Measurements from ENCODE around the gene HOXA10.

The HOXA10 gene

GRCh38 chr7:27191161-27191731, 17.1 kb upstream of the HOXA10 start:
- Mint-ChIP-seq H3K4me1 (peaks cover 25 to 48% of the 10 kb centered on the region in 2 donors), H3K27ac (no peak overlapping the region), H3K4me3 (peak overlapping the region in 1 of 2 donors; percentile 5), H3K27me3 (peaks cover 71 to 80% of the 10 kb centered on the region in 2 donors), H3K9me3 (no peaks in the 10 kb centered on the region), H3K36me3 (peaks cover 3 to 4% of the 10 kb centered on the region in 2 donors)
- ATAC-seq (replicated peaks) (no peak), DNase-seq (no peak)

GRCh38 chr7:27189997-27190748, 16.1 kb upstream of the HOXA10 start:
- Mint-ChIP-seq H3K27me3 (peaks cover 77 to 85% of the 10 kb centered on the region in 2 donors), H3K36me3 (peaks cover 6 to 9% of the 10 kb centered on the region in 2 donors), H3K9me3 (no peaks in the 10 kb centered on the region), H3K4me3 (no peak overlapping the region), H3K27ac (peak overlapping the region; percentile 56), H3K4me1 (peaks cover 32 to 58% of the 10 kb centered on the region in 2 donors)
- ATAC-seq (replicated peaks) (no peak), DNase-seq (no peak)

GRCh38 chr7:27189295-27189996, 15.3 kb upstream of the HOXA10 start:
- peak overlapping the region; percentile 56 for H3K27ac Mint-ChIP-seq

GRCh38 chr7:27188386-27189294, 14.5 kb upstream of the HOXA10 start:
- Mint-ChIP-seq H3K4me3 (peak overlapping the region; percentile 80 to 81), H3K27me3 (peaks cover 80 to 85% of the 10 kb centered on the region in 2 donors), H3K27ac (peak overlapping the region; percentile 51), H3K4me1 (peaks cover 36 to 64% of the 10 kb centered on the region in 2 donors), H3K9me3 (no peaks in the 10 kb centered on the region), H3K36me3 (peaks cover 9 to 12% of the 10 kb centered on the region in 2 donors)
- DNase-seq (no peak), ATAC-seq (replicated peaks) (no peak)

More at GRCh38 chr7:27189295-27189996, 15.3 kb upstream of the HOXA10 start:
- Mint-ChIP-seq H3K4me1 (peaks cover 37 to 65% of the 10 kb centered on the region in 2 donors), H3K9me3 (no peaks in the 10 kb centered on the region), H3K36me3 (peaks cover 9 to 12% of the 10 kb centered on the region in 2 donors), H3K27me3 (peaks cover 82 to 85% of the 10 kb centered on the region in 2 donors), H3K4me3 (peak overlapping the region; percentile 55 to 80)
- ATAC-seq (replicated peaks) = no peak
- DNase-seq = no peak

- H3K4me1 Mint-ChIP-seq = peaks cover 35 to 58% of the 10 kb centered on the region in 2 donors
- H3K27ac Mint-ChIP-seq = peak overlapping the region; percentile 51
- peaks cover 9 to 12% of the 10 kb centered on the region in 2 donors for H3K36me3 Mint-ChIP-seq
- H3K4me3 Mint-ChIP-seq = peak overlapping the region; percentile 80 to 81
- ATAC-seq (replicated peaks) (no peak), DNase-seq (no peak)
- H3K27me3 Mint-ChIP-seq = peaks cover 80 to 89% of the 10 kb centered on the region in 2 donors
- no peaks in the 10 kb centered on the region for H3K9me3 Mint-ChIP-seq
Measured at GRCh38 chr7:27187475-27188385, 13.6 kb upstream of the HOXA10 start.

- Mint-ChIP-seq H3K27me3 (peaks cover 74 to 89% of the 10 kb centered on the region in 2 donors), H3K4me3 (no peak overlapping the region), H3K9me3 (no peaks in the 10 kb centered on the region), H3K4me1 (peaks cover 33 to 53% of the 10 kb centered on the region in 2 donors), H3K36me3 (peaks cover 9 to 12% of the 10 kb centered on the region in 2 donors), H3K27ac (peak overlapping the region; percentile 9)
- DNase-seq = no peak
- no peak for ATAC-seq (replicated peaks)
Measured at GRCh38 chr7:27186668-27187474, 12.8 kb upstream of the HOXA10 start.

- H3K27me3 Mint-ChIP-seq = peaks cover 66 to 89% of the 10 kb centered on the region in 2 donors
- peak overlapping the region; percentile 98 for H3K27ac Mint-ChIP-seq
- peaks cover 33 to 45% of the 10 kb centered on the region in 2 donors for H3K4me1 Mint-ChIP-seq
- DNase-seq (no peak), ATAC-seq (replicated peaks) (no peak)
- H3K4me3 Mint-ChIP-seq = peak overlapping the region; percentile 54 to 75
- no peaks in the 10 kb centered on the region for H3K9me3 Mint-ChIP-seq
- H3K36me3 Mint-ChIP-seq = peaks cover 9 to 10% of the 10 kb centered on the region in 2 donors
Measured at GRCh38 chr7:27185854-27186667, 11.9 kb upstream of the HOXA10 start.

GRCh38 chr7:27185013-27185853, 11.1 kb upstream of the HOXA10 start, which contains the start of gene HOXA11:
Gene HOXA11, minus strand, starts transcription at chr7:27185232. Its CDS starts 88 bp downstream, at chr7:27185144.
- Mint-ChIP-seq H3K27ac (peak within 1 kb of the TSS; percentile 98), H3K9me3 (no peaks in the 10 kb centered on the region), H3K4me3 (peak within 1 kb of the TSS; percentile 75 to 76), H3K36me3 (peaks cover 9 to 10% of the 10 kb centered on the region in 2 donors), H3K27me3 (peaks cover 63 to 88% of the 10 kb centered on the region in 2 donors), H3K4me1 (peaks cover 35 to 48% of the 10 kb centered on the region in 2 donors)
- no peak for ATAC-seq (replicated peaks)
- DNase-seq = no peak

GRCh38 chr7:27184337-27185012, 10.4 kb upstream of the HOXA10 start:
- peaks cover 63 to 88% of the 10 kb centered on the region in 2 donors for H3K27me3 Mint-ChIP-seq
- H3K4me3 Mint-ChIP-seq = peak overlapping the region; percentile 75 to 76
- peaks cover 6 to 10% of the 10 kb centered on the region in 2 donors for H3K36me3 Mint-ChIP-seq
- DNase-seq = no peak
- H3K9me3 Mint-ChIP-seq = no peaks in the 10 kb centered on the region
- H3K27ac Mint-ChIP-seq = peak overlapping the region; percentile 98
- peaks cover 34 to 51% of the 10 kb centered on the region in 2 donors for H3K4me1 Mint-ChIP-seq
- ATAC-seq (replicated peaks) = no peak

- no peak for DNase-seq
Measured at GRCh38 chr7:27183682-27184336, 9.7 kb upstream of the HOXA10 start.

More at GRCh38 chr7:27183682-27184336, 9.7 kb upstream of the HOXA10 start:
- peak overlapping the region; percentile 83 for H3K27ac Mint-ChIP-seq
- H3K9me3 Mint-ChIP-seq = no peaks in the 10 kb centered on the region
- H3K27me3 Mint-ChIP-seq = peaks cover 62 to 88% of the 10 kb centered on the region in 2 donors
- H3K36me3 Mint-ChIP-seq = peaks cover 6 to 10% of the 10 kb centered on the region in 2 donors
- peak overlapping the region; percentile 75 to 76 for H3K4me3 Mint-ChIP-seq
- ATAC-seq (replicated peaks) = no peak
- peaks cover 31 to 47% of the 10 kb centered on the region in 2 donors for H3K4me1 Mint-ChIP-seq

Data from stimulated activated naive B cell treated with anti-CD40 and anti-IgM and Interleukin-4, amounts not matched to agents 10 μg/mL and 1 μg/mL and 100 μg/mL, for 72 hours (primary cell).